Erythroblast (primary cell): ENCODE data around the gene LIAS.
A peak's percentile ranks its signal among the peaks of the same experiment; 100 is the strongest.
"Not testable (repeated sequence)": the region's sequence is repeated elsewhere in the genome, so short reads cannot be mapped to it uniquely, and the experiment has no call there.

Experiments used
- DNase-seq, 2 experiments: peaks; one replicate each; lab custom pipeline; 2025; lab: John Stamatoyannopoulos, UW
- GATA1 ChIP-seq: IDR thresholded peaks from 2 replicates; pipeline ENCODE4 v1.6.1; 2011; ENCODE audit warnings: low read depth, mild to moderate bottlenecking, control low read depth, low read length, moderate library complexity
- POLR2A ChIP-seq: IDR thresholded peaks from 2 replicates; pipeline ENCODE4 v1.6.1; 2011; ENCODE audit warnings: mild to moderate bottlenecking, low read length

The LIAS gene

DNA sequence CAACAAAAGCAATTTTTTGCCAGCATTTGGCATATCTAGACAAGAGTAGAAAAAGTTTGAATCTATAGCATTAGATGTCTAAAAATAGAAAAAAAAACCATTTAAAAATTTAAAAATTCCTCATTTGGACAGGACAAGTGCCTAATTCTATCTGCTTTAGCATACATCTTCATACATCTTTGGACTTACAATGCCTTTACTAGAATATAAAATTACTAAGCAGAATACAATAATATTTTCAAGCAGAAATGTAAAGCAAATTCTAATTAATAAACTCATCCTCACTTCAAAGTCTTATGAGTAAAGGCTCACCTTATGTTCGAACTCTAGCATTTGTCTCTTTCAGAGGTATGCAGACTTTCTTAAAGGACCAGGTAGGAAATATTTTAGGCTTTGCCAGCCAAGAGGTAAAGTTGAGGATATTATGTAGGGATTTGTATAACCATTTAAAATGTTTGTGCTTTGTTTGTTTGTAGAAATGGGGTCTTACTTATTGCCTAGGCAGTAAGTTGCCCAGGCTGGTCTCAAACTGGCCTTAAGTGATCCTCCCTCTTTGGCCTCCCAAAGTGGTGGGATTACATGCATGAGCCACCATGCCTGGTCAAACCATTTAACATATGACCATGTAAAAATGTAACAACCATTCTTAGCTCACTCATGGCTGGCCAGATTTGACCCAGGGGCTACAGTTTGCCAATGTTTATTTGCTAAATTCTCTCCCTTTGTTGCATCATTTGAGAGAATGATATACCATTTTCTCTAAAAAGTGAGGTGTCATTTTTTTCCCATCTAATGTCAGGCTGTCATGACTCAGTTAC lies 39.3 kb downstream of the LIAS start:
- peak; percentile 10 to 70 for DNase-seq
- TF ChIP-seq POLR2A (no peak), GATA1 (no peak)

DNA sequence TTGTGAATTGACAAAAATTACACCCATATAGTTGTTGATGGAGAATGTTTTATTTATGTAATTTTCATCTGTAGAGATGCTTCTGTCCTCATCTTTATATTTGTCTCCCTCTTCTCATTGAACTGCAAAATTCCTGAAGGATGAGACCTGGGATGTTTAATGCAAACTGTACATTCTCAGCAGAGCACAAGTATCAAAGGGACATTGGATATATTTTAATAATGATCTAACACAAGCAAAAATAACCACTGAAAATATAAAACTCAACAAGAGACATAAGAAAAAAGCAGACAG lies 39.8 kb downstream of the LIAS start:
- TF ChIP-seq POLR2A (no peak), GATA1 (no peak)
- DNase-seq: no peak

DNA sequence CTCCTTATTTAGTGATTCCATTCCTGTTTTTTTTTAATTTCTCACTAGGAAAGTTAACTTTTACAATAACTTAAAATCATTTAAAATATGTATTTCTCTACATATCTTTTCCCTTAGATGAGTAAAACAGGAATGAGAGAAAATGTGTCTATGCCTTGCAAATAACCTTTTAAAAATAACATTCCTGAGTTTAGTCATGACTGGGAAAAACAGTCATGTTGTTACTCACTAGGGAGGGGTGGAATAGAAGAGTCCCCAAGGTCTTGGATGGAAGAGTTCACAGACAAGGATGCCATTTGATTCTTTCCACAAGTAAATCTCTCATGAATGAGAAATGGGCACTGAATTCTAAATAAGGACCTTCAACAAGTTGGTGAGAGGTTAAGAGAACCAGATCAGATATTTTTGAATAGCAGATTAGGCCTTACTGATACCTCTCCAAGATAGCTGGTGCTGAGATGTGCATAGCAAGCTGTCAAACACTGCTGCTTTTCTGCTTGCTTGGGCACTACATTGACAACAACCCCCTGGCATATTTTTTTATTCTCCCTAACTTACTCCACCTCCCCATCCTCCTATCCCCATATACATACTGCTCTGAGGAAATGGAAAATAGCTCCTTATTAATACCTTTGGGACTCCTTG lies 43.3 kb downstream of the LIAS start:
- TF ChIP-seq POLR2A (no peak), GATA1 (no peak)
- DNase-seq: peak; percentile 13 to 26

DNA sequence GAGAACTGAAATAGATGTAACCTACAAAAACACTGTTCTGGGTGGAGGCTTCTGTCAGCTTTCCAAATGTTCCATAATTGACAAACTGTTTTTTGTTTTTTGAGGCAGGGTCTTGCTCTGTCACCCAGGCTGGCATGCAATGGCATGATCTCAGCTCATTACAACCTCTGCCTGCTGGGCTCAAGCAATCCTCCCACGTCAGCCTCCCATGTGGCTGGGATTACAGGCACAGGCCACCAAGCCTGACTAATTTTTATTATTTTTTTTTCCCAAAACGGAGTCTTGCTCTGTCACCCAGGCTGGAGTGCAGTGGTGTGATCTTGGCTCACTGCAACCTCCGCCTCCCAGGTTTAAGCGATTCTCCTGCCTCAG lies 43.8 kb downstream of the LIAS start:
- not testable (repeated sequence) for DNase-seq

DNA sequence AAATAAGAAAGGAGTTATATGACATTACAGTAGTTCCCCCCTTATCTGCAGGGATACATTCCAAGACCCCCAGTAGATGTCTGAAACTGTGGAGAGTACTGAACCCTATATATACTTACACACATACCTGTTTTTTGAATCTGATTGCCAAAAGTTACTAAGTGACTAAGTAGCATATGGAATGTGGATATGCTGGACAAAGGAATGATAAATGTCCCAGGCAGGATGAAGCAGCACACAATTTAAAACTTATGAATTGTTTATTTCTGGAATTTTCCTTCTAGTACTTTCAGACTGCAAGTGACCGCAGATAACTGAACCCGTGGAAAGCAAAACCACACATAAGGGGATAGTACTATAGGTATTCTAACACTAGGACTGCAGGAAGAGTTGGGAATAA lies 45.7 kb downstream of the LIAS start:
- TF ChIP-seq GATA1 (no peak), POLR2A (no peak)
- DNase-seq: no peak

DNA sequence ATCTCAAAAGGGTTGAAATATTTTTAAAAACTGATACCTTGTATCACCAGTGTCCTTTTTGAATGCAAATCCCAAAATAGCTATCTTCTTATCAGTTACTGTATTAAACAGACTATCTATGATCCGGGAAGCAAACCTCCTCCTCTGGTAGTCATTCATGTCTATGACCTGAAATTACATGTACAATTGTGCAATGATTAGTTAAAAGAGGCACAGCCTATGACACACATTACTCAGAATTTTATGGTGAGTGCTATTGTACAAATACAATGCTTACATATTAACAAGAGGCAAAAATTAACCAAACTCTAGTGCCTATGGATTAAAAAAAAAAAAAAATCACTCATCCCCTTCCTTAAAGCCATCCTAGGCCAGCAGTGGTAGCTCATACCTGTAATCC lies 46.7 kb downstream of the LIAS start:
- DNase-seq: no peak
- no peak for TF ChIP-seq POLR2A
- no peak for TF ChIP-seq GATA1

DNA sequence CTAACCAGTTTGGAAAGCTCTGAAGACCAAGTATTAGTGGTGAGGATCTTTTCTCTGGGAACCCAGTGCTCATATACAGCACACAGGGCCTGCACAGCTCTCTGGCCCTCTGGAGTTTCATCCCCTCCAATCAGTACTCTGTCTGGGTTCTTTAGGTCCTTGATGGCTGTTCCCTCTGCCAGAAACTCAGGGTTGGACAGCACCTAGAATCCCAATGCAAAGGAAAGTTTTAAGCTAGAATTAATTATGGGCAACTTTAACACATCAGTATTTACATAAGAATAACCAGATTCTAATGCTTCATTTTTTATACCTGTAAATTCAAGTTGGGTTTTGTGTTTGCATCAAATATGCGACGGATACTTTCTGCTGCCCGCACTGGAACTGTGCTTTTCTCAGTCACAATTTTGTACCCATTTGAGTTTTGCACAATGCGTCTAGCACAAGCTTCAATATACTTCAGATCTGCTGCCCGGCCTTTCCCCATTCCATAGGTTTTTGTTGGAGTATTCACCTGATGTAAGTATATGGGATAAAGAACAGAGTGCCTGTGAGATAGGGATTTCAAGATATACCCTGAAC lies 51.6 kb downstream of the LIAS start:
- TF ChIP-seq GATA1 (no peak), POLR2A (no peak)
- DNase-seq: no peak

DNA sequence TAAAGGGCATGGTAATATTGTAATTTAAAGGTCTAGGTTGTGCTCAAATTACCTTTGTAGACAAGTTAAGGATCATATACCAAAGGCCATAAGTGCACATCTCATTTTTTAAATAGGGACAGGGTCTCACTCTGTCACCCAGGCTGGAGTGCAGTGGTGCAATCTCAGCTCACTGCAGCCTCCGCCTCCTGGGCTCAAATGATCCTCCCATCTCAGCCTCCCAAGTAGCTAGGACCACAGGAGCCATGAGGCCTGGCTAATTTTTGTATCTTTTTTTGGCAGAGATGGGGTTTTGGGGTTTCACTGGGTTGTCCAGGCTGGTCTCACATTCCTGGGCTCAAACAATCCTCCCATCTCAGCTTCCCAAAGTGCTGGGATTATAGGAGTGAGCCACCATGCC lies 55.4 kb downstream of the LIAS start:
- not testable (repeated sequence) for DNase-seq

DNA sequence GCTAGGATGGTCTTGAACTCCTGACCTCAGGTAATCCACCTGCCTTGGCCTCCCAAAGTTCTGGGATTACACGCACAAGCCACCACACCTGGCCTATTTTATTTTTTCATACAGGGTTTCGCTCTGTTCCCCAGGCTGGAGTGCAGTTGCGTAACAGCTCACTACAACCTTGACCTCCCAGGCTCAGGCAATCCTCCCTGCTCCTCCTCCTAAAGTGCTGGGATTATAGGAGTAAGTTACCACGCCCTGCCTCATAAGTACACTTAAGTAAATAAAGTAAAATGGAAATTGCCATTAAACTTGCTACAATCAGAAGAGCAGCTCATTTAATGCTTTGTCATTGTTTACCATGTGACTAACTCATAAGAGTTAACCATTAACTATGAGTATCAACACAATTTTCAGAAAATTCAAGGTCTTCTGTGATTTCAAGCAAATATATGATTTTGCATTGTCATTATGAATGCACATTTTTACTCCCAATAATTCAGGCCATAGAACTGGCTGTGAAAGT lies 56.1 kb downstream of the LIAS start:
- TF ChIP-seq POLR2A (no peak), GATA1 (no peak)
- peak in 1 of 2 experiments; percentile 55 for DNase-seq

DNA sequence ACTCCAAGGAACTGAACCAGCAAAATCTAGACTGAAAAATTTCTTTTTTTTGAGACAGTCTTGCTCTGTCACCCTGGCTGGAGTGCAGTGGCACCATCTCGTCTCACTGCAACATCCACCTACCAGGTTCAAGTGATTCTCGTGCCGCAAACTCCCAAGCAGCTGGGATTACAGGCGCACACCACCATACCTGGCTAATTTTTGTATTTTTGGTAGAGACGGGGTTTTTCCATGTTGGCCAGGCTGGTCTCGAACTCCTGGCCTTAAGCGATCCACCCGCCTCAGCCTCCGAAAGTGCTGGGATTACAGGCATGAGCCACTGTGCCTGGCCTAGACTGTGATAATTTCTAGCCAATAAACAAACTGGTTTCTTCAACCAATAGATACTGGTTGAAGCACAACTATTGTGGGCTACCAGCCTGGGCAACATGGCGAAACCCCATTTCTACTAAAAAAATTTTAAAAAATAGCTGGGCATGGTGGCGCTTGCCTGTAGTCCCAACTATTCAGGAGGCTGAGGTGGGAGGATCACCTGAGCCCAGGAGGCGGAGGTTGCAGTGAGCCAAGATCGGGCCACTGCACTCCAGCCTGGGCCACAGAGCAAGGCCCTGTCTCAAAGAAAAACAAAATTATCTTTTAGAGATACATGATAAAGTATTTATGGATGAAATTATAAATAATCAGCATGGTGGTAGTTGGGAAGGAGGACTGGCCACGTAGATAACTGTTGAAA lies 57.0 kb downstream of the LIAS start:
- DNase-seq: peak in 1 of 2 experiments; percentile 29

DNA sequence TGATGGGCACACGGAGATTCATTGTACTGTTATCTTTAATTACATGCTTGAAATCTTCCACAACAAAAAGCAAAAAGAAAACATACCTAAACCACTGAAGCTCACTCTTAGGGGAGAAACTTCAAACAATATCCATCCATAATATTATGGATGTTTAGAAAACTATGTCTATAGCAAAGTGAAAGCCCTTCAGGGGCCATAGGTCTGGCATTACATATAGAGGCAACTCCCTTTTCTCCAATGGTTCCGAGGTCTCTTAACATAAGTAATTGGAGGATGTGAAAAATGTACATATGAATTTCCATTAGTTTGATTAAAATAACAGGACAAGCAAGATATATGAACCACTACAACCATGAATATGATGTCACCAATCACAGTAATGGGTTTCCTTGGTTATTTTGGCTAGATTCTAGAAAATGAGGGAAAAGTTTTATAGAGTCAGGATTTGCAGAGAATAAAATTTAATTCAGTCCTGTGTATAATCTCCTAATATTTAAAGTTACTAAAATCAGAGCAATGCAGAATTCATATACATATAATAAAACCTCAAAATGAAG lies 57.6 kb downstream of the LIAS start:
- TF ChIP-seq POLR2A: no peak
- TF ChIP-seq GATA1: no peak
- DNase-seq: no peak

DNA sequence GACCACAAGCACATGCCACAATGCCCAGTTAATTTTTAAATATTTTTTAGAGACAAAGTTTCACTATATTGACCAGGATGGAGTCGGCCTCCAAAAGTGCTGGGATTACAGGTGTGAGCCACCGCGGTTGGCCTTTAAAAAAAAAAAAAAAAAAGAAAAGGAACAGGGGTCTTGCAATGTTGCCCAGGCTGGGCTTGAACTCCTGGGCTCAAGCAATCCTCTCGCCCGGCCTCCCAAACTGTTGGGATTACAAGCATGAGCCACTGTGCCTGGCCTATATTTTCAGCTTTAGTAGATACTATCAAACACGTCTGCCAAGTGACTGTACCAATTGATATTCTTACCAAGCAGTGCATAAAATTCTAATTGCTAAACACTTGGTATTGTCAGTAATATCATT lies 59.6 kb downstream of the LIAS start:
- no peak for DNase-seq
- TF ChIP-seq GATA1 (no peak), POLR2A (no peak)

DNA sequence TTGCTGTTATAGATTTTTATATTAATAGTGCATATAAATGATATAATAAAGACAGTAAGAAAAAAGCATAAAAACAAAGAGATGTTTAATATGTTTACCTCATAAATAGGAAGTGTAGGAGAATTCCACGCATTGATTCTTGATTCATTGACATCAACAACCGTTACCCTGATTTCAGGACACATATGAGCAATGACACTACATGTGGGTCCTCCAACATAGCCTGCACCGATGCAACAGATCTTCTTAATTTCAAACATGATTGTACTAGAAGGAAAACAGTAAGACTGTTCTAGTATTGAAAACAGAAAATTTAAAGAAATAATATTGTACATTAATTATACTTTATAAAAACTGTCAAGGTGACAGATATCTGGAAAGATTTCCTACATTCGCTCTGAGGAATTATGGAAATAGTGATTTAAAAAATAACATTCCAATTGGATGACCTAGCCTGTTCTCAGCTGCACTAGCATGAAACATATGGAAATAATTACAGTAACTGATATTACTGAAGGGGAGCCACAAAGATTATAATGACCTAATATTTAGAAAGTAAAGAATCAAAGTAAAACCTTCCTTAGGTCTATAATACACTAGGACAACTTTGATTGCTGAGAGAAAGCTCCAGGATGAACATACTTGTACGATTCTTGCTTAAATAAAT lies 62.5 kb downstream of the LIAS start:
- TF ChIP-seq POLR2A (no peak), GATA1 (no peak)
- DNase-seq: no peak
